ENCODE results near the gene RAB18. TPM values are rescaled to one million over a fixed set of nuclear protein-coding genes. Genes with fewer than 3 reads are reported as not detected.

RAB18 gene
- total and polyA plus RNA-seq, 9 of the 15 experiments (the other 6 are each of a cell fraction or from before 2014, with no cell fraction given), result 10.5 to 46.3 (median 32.5) TPM

GRCh38 chr10:27504007-27504807 is at the start of gene RAB18 (continued):
- TF ChIP-seq ARID4B (CRISPR knock-in tag; IDR thresholded peaks at IDR 0.05) (peak; percentile 94), CTBP1 (IDR thresholded peaks at IDR 0.05; ENCODE audit: borderline replicate concordance) (peak; percentile 86), UBTF (IDR thresholded peaks at IDR 0.05; ENCODE audit: borderline replicate concordance in 1 of 2, low read depth in 2 of 2, low read length in 2 of 2) (peak; percentile 73 to 83; a peak in 3 of 4 replicates), CHD7 (IDR thresholded peaks at IDR 0.05; ENCODE audit: low read depth, low read length) (peak; percentile 66)

All from K562 (cell line).